K562 (cell line): Measurements from ENCODE around the gene NXF3. TPM values are rescaled to one million over a fixed set of nuclear protein-coding genes. Genes with fewer than 3 reads are reported as not detected.
A peak's percentile ranks its signal among the peaks of the same experiment; 100 is the strongest.

Experiments used
- ERF ChIP-seq: fragments of 450-650 bp; formaldehyde crosslinking; IDR thresholded peaks from 2 replicates; pipeline ENCODE4 v1.4.0; 2020; ENCODE audit warnings: mild to moderate bottlenecking, mixed read lengths
- HDAC2 ChIP-seq: fragments of 450-650 bp; IDR thresholded peaks from 2 replicates; pipeline ENCODE4 v1.6.1; 2016; ENCODE audit warnings: mild to moderate bottlenecking
- HDAC3 ChIP-seq: fragments of 450-650 bp; IDR thresholded peaks from 2 replicates; pipeline ENCODE4 v1.6.1; 2018; ENCODE audit warnings: borderline replicate concordance, mild to moderate bottlenecking, moderate library complexity; ENCODE audit not compliant: partially characterized antibody
- KHSRP ChIP-seq: fragments of 450-650 bp; IDR thresholded peaks from 2 replicates; pipeline ENCODE4 v1.6.1; 2017
- NFYB ChIP-seq: IDR thresholded peaks from 2 replicates; pipeline ENCODE4 v1.6.1; 2011; ENCODE audit warnings: mild to moderate bottlenecking, moderate library complexity; ENCODE audit not compliant: insufficient read length; ENCODE audit errors: extremely low read depth
- PCBP2 ChIP-seq: fragments of 200-400 bp; formaldehyde crosslinking; IDR thresholded peaks from 2 replicates; pipeline ENCODE4 v1.6.1; 2018; ENCODE audit warnings: low read length, low read depth, mild to moderate bottlenecking, moderate library complexity; ENCODE audit not compliant: poor library complexity, severe bottlenecking
- SIRT6 ChIP-seq: IDR thresholded peaks from one replicate; pipeline ENCODE4 v1.6.1; 2012; ENCODE audit warnings: low read depth, mild to moderate bottlenecking, control low read depth, inconsistent platforms, low read length, moderate library complexity
- SMARCA4 ChIP-seq: fragments of 450-650 bp; IDR thresholded peaks from 2 replicates; pipeline ENCODE4 v1.6.1; 2016
- SRSF7 ChIP-seq: fragments of 200-400 bp; formaldehyde crosslinking; optimal IDR thresholded peaks from 2 replicates; pipeline ENCODE3; 2017; ENCODE audit warnings: mild to moderate bottlenecking, low read depth, low read length
- STAG1 ChIP-seq: sonication (generic); formaldehyde crosslinking; IDR thresholded peaks from 2 replicates; pipeline ENCODE4 v1.5.0; 2020; ENCODE audit warnings: missing genetic modification reagents, borderline replicate concordance
- SUPT5H ChIP-seq: fragments of 450-650 bp; IDR thresholded peaks from 2 replicates; pipeline ENCODE4 v1.6.1; 2016
- TRIM28 ChIP-seq: fragments of 450-650 bp; IDR thresholded peaks from 2 replicates; pipeline ENCODE4 v1.6.1; 2017
- ZBTB17 ChIP-seq: fragments of 450-650 bp; formaldehyde crosslinking; IDR thresholded peaks from 2 replicates; pipeline ENCODE4 v1.4.0; 2020; ENCODE audit warnings: mild to moderate bottlenecking
- ZNF140 ChIP-seq: fragments of 250-450 bp; sonication (Bioruptor Pico); IDR thresholded peaks from 2 replicates; pipeline ENCODE4 v1.8.0; 2021; ENCODE audit warnings: moderate library complexity, mild to moderate bottlenecking, inconsistent platforms
- ZNF197 ChIP-seq: fragments of 200-800 bp; sonication (Bioruptor generic); IDR thresholded peaks from 2 replicates; pipeline ENCODE4 v1.6.1; 2016; ENCODE audit warnings: low read depth, missing genetic modification characterization, missing compliant biosample characterization
- ZNF507 ChIP-seq: conservative IDR thresholded peaks from 2 replicates; pipeline ENCODE4 v1.6.1; 2017; ENCODE audit warnings: missing genetic modification characterization, missing compliant biosample characterization
- ZNF57 ChIP-seq: fragments of 450-650 bp; formaldehyde crosslinking; IDR thresholded peaks from 2 replicates; pipeline ENCODE4 v1.4.0; 2020; ENCODE audit warnings: mild to moderate bottlenecking, moderate library complexity
- polyA plus RNA-seq, 8 experiments: library from polyadenylated mRNA; depleted of rRNA in 4 of 8; stranded (reverse) in 5 of 8; unstranded in 3 of 8; fragments of >200 nt; fragmentation: Nextera tagmentation in 2 of 8; fragmentation: Illumina TruSeq in 1 of 8; extraction: Ambion mirVana in 2 of 8; extraction: Trizol in 1 of 8; gene quantifications; 2 replicates each; pipeline versions ENCODE4 v1.2.1 to v1.2.3, GENCODE V29; 2011 to 2014; ENCODE audit warnings: inconsistent platforms in 1 of 8, missing spikeins in 1 of 8
- total RNA-seq, 7 experiments: library from RNA; depleted of rRNA in 6 of 7; stranded (reverse); fragments of >200 nt in 6 of 7; fragmentation: Illumina TruSeq in 2 of 7; extraction: Trizol in 2 of 7; gene quantifications; 2 replicates each; pipeline versions ENCODE4 v1.2.1 to v1.2.3, GENCODE V29; 2011 to 2021; ENCODE audit warnings: low replicate concordance in 1 of 7
- TF ChIP-seq, protein P1 (sequence below): fragments of 250-450 bp; sonication (Bioruptor Pico); IDR thresholded peaks from 2 replicates; pipeline ENCODE4 v1.5.0; 2021
- TF ChIP-seq, protein P2 (sequence below), 2 experiments: fragments of 450-650 bp; IDR thresholded peaks; 2 replicates each; pipeline ENCODE4 v1.6.1; 2018; ENCODE audit warnings: mild to moderate bottlenecking in 2 of 2, low read depth in 1 of 2; ENCODE audit not compliant: partially characterized antibody in 2 of 2
- TF ChIP-seq, protein P3 (sequence below): sonication (generic); formaldehyde crosslinking; IDR thresholded peaks from 2 replicates; pipeline ENCODE4 v1.8.0; 2023; ENCODE audit warnings: mild to moderate bottlenecking, missing genetic modification reagents

NXF3 gene
- total and polyA plus RNA-seq, 9 of the 15 experiments (the other 6 are each of a cell fraction or from before 2014, with no cell fraction given) = 0.18 to 0.40 (median 0.28) TPM; not detected in 2

DNA sequence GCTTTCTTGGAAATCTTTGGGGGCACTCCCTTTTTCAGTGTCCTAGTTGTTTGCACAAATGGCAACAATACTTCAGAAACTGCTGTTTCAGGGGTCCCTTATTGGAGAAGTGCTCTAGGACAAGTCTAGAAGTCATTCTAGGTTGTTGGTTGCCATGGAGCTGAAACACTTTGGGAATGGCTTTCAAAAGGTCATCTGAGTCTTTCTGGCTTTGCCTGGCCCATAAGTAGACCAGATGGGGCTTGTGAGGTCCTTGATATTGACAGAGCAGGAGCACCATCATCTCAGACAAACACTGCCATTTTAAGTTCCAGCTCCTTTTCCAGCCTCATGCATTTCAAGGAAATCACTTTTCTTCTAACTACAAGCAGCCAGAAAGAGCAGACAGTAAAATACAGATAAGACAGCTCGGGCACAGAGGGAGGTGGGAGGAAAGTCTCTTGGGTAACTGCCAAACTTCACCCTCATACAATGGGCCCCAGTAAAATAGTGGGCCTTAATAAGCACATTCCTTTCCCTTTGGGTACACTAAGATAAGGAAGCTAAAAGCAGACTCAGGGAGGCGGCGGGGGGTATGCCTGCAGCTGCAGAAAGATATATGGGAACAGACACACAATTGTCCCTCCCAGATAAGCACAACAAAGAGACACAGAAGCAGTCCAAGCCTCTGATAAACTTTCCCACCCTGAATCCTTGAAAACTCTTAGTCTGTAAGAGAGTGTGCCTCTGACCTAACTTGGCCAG lies 8.5 kb upstream of the NXF3 start (continued):
- TF ChIP-seq, protein P1, sequence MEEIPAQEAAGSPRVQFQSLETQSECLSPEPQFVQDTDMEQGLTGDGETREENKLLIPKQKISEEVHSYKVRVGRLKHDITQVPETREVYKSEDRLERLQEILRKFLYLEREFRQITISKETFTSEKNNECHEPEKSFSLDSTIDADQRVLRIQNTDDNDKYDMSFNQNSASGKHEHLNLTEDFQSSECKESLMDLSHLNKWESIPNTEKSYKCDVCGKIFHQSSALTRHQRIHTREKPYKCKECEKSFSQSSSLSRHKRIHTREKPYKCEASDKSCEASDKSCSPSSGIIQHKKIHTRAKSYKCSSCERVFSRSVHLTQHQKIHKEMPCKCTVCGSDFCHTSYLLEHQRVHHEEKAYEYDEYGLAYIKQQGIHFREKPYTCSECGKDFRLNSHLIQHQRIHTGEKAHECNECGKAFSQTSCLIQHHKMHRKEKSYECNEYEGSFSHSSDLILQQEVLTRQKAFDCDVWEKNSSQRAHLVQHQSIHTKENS (CRISPR knock-in tag) = no peak
- no peak for TF ChIP-seq ZNF57 (CRISPR knock-in tag)
- TF ChIP-seq ZNF507 = no peak
- no peak for TF ChIP-seq ERF (CRISPR knock-in tag)
- TF ChIP-seq ZBTB17 (CRISPR knock-in tag) = no peak
- TF ChIP-seq ZNF140 (CRISPR knock-in tag) = no peak
- TF ChIP-seq, protein P2, sequence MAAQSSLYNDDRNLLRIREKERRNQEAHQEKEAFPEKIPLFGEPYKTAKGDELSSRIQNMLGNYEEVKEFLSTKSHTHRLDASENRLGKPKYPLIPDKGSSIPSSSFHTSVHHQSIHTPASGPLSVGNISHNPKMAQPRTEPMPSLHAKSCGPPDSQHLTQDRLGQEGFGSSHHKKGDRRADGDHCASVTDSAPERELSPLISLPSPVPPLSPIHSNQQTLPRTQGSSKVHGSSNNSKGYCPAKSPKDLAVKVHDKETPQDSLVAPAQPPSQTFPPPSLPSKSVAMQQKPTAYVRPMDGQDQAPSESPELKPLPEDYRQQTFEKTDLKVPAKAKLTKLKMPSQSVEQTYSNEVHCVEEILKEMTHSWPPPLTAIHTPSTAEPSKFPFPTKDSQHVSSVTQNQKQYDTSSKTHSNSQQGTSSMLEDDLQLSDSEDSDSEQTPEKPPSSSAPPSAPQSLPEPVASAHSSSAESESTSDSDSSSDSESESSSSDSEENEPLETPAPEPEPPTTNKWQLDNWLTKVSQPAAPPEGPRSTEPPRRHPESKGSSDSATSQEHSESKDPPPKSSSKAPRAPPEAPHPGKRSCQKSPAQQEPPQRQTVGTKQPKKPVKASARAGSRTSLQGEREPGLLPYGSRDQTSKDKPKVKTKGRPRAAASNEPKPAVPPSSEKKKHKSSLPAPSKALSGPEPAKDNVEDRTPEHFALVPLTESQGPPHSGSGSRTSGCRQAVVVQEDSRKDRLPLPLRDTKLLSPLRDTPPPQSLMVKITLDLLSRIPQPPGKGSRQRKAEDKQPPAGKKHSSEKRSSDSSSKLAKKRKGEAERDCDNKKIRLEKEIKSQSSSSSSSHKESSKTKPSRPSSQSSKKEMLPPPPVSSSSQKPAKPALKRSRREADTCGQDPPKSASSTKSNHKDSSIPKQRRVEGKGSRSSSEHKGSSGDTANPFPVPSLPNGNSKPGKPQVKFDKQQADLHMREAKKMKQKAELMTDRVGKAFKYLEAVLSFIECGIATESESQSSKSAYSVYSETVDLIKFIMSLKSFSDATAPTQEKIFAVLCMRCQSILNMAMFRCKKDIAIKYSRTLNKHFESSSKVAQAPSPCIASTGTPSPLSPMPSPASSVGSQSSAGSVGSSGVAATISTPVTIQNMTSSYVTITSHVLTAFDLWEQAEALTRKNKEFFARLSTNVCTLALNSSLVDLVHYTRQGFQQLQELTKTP (IDR thresholded peaks at IDR 0.05; ENCODE audit: low read depth in 1 of 2, partially characterized antibody in 2 of 2) = peak in 1 of 2 experiments; percentile 80
- no peak for TF ChIP-seq SUPT5H
- peak; percentile 98 for TF ChIP-seq HDAC3
- TF ChIP-seq NFYB = no peak
- no peak for TF ChIP-seq PCBP2
- TF ChIP-seq SMARCA4 = peak; percentile 94
- TF ChIP-seq SIRT6 = no peak
- TF ChIP-seq TRIM28 = 0 out of 2 replicates have a peak, but pooled peaks have one; percentile 17
- TF ChIP-seq ZNF197 (CRISPR knock-in tag) = peak; percentile 90
- peak; percentile 97 for TF ChIP-seq HDAC2
- TF ChIP-seq, protein P3, sequence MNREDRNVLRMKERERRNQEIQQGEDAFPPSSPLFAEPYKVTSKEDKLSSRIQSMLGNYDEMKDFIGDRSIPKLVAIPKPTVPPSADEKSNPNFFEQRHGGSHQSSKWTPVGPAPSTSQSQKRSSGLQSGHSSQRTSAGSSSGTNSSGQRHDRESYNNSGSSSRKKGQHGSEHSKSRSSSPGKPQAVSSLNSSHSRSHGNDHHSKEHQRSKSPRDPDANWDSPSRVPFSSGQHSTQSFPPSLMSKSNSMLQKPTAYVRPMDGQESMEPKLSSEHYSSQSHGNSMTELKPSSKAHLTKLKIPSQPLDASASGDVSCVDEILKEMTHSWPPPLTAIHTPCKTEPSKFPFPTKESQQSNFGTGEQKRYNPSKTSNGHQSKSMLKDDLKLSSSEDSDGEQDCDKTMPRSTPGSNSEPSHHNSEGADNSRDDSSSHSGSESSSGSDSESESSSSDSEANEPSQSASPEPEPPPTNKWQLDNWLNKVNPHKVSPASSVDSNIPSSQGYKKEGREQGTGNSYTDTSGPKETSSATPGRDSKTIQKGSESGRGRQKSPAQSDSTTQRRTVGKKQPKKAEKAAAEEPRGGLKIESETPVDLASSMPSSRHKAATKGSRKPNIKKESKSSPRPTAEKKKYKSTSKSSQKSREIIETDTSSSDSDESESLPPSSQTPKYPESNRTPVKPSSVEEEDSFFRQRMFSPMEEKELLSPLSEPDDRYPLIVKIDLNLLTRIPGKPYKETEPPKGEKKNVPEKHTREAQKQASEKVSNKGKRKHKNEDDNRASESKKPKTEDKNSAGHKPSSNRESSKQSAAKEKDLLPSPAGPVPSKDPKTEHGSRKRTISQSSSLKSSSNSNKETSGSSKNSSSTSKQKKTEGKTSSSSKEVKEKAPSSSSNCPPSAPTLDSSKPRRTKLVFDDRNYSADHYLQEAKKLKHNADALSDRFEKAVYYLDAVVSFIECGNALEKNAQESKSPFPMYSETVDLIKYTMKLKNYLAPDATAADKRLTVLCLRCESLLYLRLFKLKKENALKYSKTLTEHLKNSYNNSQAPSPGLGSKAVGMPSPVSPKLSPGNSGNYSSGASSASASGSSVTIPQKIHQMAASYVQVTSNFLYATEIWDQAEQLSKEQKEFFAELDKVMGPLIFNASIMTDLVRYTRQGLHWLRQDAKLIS (CRISPR knock-in tag) = no peak
- TF ChIP-seq STAG1 = no peak
- no peak for TF ChIP-seq SRSF7
- TF ChIP-seq KHSRP = peak; percentile 86
